ENCODE data around the gene IL9R. TPM values are rescaled to one million over a fixed set of nuclear protein-coding genes. Genes with fewer than 3 reads are reported as not detected.

Gene IL9R
- polyA plus RNA-seq, 1 experiment: not detected

DNA sequence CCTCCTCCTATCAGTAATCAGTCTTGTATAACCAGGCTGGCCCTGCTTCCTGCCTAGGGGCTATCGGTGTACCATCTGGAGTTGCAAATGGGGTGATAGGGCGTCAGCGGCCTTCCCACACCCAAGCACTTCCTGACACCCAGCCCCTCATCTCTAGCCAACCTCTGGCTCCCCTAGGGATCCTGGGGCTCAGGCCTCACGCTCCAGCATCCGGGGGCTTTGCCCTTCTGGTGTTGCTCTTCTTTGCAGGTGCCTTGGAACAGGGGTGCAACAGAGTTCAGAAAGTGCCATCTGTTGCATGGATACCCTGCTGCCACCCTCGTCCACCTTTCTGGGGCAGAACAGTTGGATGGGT is 4.1 kb downstream of the IL9R start:
- ChIA-PET POLR2A (no interaction called here), CTCF (no interaction called here)
- H3K4me3 ChIP-seq (ENCODE audit: low read depth, low read length): no peak overlapping the region
- no peak for DNase-seq (ENCODE audit: low read depth)
- no peak for TF ChIP-seq CTCF (IDR thresholded peaks at IDR 0.05; ENCODE audit: insufficient read depth, low read depth, low read length)
- no peaks in the 10 kb centered on the region for H3K27me3 ChIP-seq (ENCODE audit: control insufficient read depth, insufficient read depth, low read length)
- H3K36me3 ChIP-seq (ENCODE audit: control insufficient read depth, insufficient read depth, low read length): no peaks in the 10 kb centered on the region

- CTCF ChIA-PET: no interaction called here
- no peak for DNase-seq (ENCODE audit: low read depth)
- Histone ChIP-seq H3K36me3 (ENCODE audit: control insufficient read depth, insufficient read depth, low read length) (no peaks in the 10 kb centered on the region), H3K4me3 (ENCODE audit: low read depth, low read length) (no peak overlapping the region), H3K27me3 (ENCODE audit: control insufficient read depth, insufficient read depth, low read length) (no peaks in the 10 kb centered on the region)
- no peak for TF ChIP-seq CTCF (IDR thresholded peaks at IDR 0.05; ENCODE audit: insufficient read depth, low read depth, low read length)
- POLR2A ChIA-PET: no interaction called here
Measured at GRCh38 chrX:156002507-156002906, 5.0 kb downstream of the IL9R start.

- TF ChIP-seq CTCF (IDR thresholded peaks at IDR 0.05; ENCODE audit: insufficient read depth, low read depth, low read length): no peak
- no peak for DNase-seq (ENCODE audit: low read depth)
- H3K27me3 ChIP-seq (ENCODE audit: control insufficient read depth, insufficient read depth, low read length): no peaks in the 10 kb centered on the region
- ChIA-PET POLR2A (no interaction called here), CTCF (no interaction called here)
- H3K36me3 ChIP-seq (ENCODE audit: control insufficient read depth, insufficient read depth, low read length): no peaks in the 10 kb centered on the region
- H3K4me3 ChIP-seq (ENCODE audit: low read depth, low read length): no peak overlapping the region
Measured at GRCh38 chrX:156003486-156004185, 6.1 kb downstream of the IL9R start.

- CTCF ChIA-PET: no interaction called here
- POLR2A ChIA-PET: no interaction called here
- no peak for DNase-seq (ENCODE audit: low read depth)
Measured at GRCh38 chrX:156004256-156004655, 6.8 kb downstream of the IL9R start.

GRCh38 chrX:156004740-156005139 is 7.2 kb downstream of the IL9R start:
- POLR2A ChIA-PET: no interaction called here
- Histone ChIP-seq H3K27me3 (ENCODE audit: control insufficient read depth, insufficient read depth, low read length) (no peaks in the 10 kb centered on the region), H3K4me3 (ENCODE audit: low read depth, low read length) (no peak overlapping the region), H3K36me3 (ENCODE audit: control insufficient read depth, insufficient read depth, low read length) (no peaks in the 10 kb centered on the region)
- no peak for TF ChIP-seq CTCF (IDR thresholded peaks at IDR 0.05; ENCODE audit: insufficient read depth, low read depth, low read length)
- CTCF ChIA-PET: no interaction called here
- no peak for DNase-seq (ENCODE audit: low read depth)

More at GRCh38 chrX:156004256-156004655, 6.8 kb downstream of the IL9R start:
- Histone ChIP-seq H3K4me3 (ENCODE audit: low read depth, low read length) (no peak overlapping the region), H3K36me3 (ENCODE audit: control insufficient read depth, insufficient read depth, low read length) (no peaks in the 10 kb centered on the region), H3K27me3 (ENCODE audit: control insufficient read depth, insufficient read depth, low read length) (no peaks in the 10 kb centered on the region)
- no peak for TF ChIP-seq CTCF (IDR thresholded peaks at IDR 0.05; ENCODE audit: insufficient read depth, low read depth, low read length)

Measured in BJ (cell line).